Right lobe of liver (tissue), 6 donors: ENCODE data around the gene CDX1. TPM values are rescaled to one million over a fixed set of nuclear protein-coding genes. Genes with fewer than 3 reads are reported as not detected.

Source experiments
- ATAC-seq, 4 donors: fragments of 200-7000 bp; cut with Tn5 transposase; one replicate each; pipeline ENCODE4 v1.9.1; 2020; ENCODE audit warnings: mild to moderate bottlenecking in 4 of 4, moderate library complexity in 4 of 4
- DNase-seq, 3 donors: peaks; one replicate each; pipeline ENCODE4 v3.0.0-alpha.2; 2020
- H3K27ac ChIP-seq, 3 donors: fragments of 200-600 bp; one replicate each; pipeline ENCODE4 v1.8.0; 2022
- H3K27me3 ChIP-seq, 2 donors: fragments of 200-600 bp; one replicate each; pipeline ENCODE4 v1.8.0; 2022
- H3K36me3 ChIP-seq, 4 donors: fragments of 200-600 bp; sonication (generic) in 1 of 4; one replicate each; pipeline versions ENCODE4 v1.5.1 to v1.8.0; 2017 to 2022; ENCODE audit warnings: control low read depth in 1 of 4
- H3K4me1 ChIP-seq, 4 donors: fragments of 200-600 bp; sonication (generic) in 1 of 4; one replicate each; pipeline versions ENCODE4 v1.5.1 to v1.8.0; 2017 to 2022; ENCODE audit warnings: control low read depth in 1 of 4
- H3K4me3 ChIP-seq, 3 donors: fragments of 200-600 bp; one replicate each; pipeline ENCODE4 v1.8.0; 2022
- H3K9me3 ChIP-seq, 4 donors: fragments of 200-600 bp; sonication (generic) in 1 of 4; one replicate each; pipeline versions ENCODE4 v1.5.1 to v1.8.0; 2017 to 2022; ENCODE audit warnings: control low read depth in 1 of 4
- CTCF ChIP-seq, 4 donors: fragments of 200-600 bp in 3 of 4; fragments of 450-650 bp in 1 of 4; IDR thresholded peaks; one replicate each; pipeline versions ENCODE4 v1.5.1 to v1.8.0; 2016 to 2022; ENCODE audit warnings: antibody characterized with exemption in 4 of 4, mild to moderate bottlenecking in 2 of 4
- POLR2A ChIP-seq: fragments of 450-650 bp; IDR thresholded peaks from one replicate; pipeline ENCODE4 v1.6.1; 2017; ENCODE audit warnings: antibody characterized with exemption, mild to moderate bottlenecking
- WGBS: methylation state at CpG from one replicate; pipeline ENCODE4 v1.1.6; 2018; ENCODE audit warnings: low coverage, low lambda C conversion rate; ENCODE audit not compliant: insufficient coverage; ENCODE audit errors: missing lambda C conversion rate; 5-methylcytosine and 5-hydroxymethylcytosine counted together
- intact Hi-C, 2 donors: fragments of 100-400 bp; cut with DNase I; formaldehyde crosslinking; loops; one replicate each; pipeline versions ENCODE4 v1.11.2 to v1.14.1; 2022
- total RNA-seq, 6 experiments: library from RNA; depleted of rRNA in 2 of 6; stranded (reverse); fragments of >200 nt in 2 of 6; fragmentation: NEBNext Ultra II Directional in 3 of 6; extraction: Animal tissue kit (Norgen Biotek cat#: 25700) in 3 of 6; gene quantifications; one replicate each; pipeline versions ENCODE4 v1.1.0 to v1.2.4, GENCODE V29; 2016 to 2023
- donor health status: DM: no; HTN: yes; CAD: no.
- donor health status: DM: no; HTN: no; CAD: no.
- donor health status: DM: no; HTN: no; CAD: no.
- donor health status: DM: no; HTN: yes; CAD: no.
- donor health status: DM: no; HTN: yes; CAD: no.

The CDX1 gene
- total RNA-seq, 6 experiments from 2014 or later: not detected

DNA sequence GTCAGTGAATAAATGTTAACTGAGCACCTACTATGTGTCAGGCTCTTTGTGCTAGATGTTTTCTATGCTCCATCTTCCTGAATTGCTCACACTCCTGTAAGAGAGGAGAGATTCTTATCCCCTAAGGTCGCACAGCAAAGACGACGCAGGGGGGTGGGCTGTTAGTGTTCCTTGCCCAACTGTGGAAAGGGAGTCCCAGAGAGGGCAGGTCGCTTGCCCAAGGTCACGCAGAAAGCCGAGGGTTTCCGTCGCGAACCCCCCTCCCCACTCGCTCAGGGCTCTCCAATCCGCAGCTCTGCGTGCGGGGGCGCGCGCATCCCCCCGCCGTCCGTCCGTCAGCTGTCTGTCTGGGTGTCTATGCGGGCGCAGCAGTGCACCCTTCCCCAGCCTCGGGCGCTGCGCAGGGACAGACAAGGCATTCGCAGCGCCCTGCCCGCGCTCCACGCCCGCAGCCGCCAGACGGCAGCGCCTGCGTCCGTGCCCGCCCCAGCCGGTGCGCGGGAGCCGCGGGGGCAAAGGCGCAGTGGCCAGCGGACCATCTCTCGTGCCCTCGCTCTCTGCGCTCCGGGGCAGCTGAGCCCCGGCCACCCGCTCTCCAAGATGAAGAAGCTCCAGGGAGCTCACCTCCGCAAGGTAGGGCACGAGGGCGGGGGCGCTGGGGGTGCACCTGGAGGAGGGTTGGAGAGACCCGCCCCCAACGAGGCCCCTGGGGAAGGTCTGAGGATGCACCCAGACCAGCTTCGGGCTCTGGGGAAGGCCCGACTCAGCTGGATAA, 23.3 kb downstream of the CDX1 start, which contains the start of gene SLC6A7:
SLC6A7 (plus strand) TSS at position 335 of the 775 bp plus-strand sequence; CDS start at position 601, 266 bp downstream.
- intact Hi-C loops: no loop called here
- WGBS: 17% methylated on average over 13 of the region's 58 CpGs
- H3K4me3 ChIP-seq: no peak within 1 kb of the TSS

DNA sequence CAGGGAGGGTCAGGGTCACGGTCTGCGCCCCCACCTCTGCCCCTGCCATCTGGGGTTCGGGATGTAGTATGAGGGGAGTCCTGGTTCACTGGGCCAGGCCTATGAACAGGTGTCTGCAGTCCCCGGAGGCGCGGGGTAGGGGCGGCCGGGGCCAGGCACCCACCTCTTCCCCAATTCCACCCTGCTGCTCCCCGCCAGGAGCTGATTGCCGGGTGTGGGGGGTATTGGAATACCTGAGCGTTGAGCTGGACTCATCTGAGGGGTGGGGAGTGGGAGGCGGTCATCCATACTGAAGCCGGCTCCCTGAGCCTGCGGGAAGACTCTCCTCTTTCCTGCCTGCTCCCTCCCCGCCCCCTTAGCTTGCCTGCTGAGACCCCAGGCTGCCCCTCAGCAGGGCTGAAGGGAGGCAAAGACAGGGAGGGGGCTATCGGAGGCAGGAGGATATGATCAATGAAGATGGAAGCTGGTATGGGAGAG, 24.0 kb downstream of the CDX1 start:
- TF ChIP-seq CTCF (IDR thresholded peaks at IDR 0.05): no peak
- TF ChIP-seq POLR2A: no peak
- H3K27ac ChIP-seq: no peak overlapping the region
- no peaks in the 10 kb centered on the region for H3K36me3 ChIP-seq
- H3K27me3 ChIP-seq: no peaks in the 10 kb centered on the region
- 47% methylated on average over 5 of the region's 16 CpGs for WGBS
- H3K4me1 ChIP-seq: peaks cover 0 to 7% (median 4%) of the 10 kb centered on the region in 4 donors
- H3K9me3 ChIP-seq: no peaks in the 10 kb centered on the region
- intact Hi-C loops: no loop called here
- ATAC-seq (no peak), DNase-seq (no peak)
- H3K4me3 ChIP-seq: no peak overlapping the region

More for the DNA sequence above, 23.3 kb downstream of the CDX1 start, which contains the start of gene SLC6A7:
- no peaks in the 10 kb centered on the region for H3K9me3 ChIP-seq
- no peaks in the 10 kb centered on the region for H3K36me3 ChIP-seq
- H3K27me3 ChIP-seq: no peaks in the 10 kb centered on the region
- ATAC-seq: no peak
- no peak for TF ChIP-seq POLR2A
- no peak for TF ChIP-seq CTCF (IDR thresholded peaks at IDR 0.05)
- H3K27ac ChIP-seq: no peak within 1 kb of the TSS
- no peak for DNase-seq
- H3K4me1 ChIP-seq: peaks cover 0 to 13% (median 6%) of the 10 kb centered on the region in 4 donors

DNA sequence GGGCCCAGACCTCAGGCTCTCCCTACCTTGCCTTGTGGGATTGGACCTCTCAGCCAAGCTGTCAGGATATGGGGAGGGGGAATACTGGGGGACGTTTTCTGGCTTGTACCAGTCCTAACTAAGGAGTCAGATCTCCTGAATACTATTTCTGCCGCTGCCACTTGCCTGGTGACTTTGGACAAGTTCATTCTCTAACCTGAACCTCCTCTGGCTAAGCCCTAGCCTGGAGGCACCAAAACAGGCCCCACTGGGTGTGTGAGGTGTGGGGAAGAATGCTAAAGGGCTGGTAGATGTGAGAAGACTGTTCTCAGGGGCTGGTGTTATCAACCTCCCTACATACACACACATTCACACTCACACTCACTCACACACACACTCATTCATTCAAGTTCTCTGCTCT, 24.4 kb downstream of the CDX1 start:
- no peaks in the 10 kb centered on the region for H3K27me3 ChIP-seq
- no peak overlapping the region for H3K4me3 ChIP-seq
- H3K4me1 ChIP-seq: peaks cover 0 to 3% (median 1%) of the 10 kb centered on the region in 4 donors
- H3K9me3 ChIP-seq: no peaks in the 10 kb centered on the region
- intact Hi-C loops: no loop called here
- ATAC-seq (no peak), DNase-seq (no peak)
- H3K36me3 ChIP-seq: no peaks in the 10 kb centered on the region
- TF ChIP-seq POLR2A: no peak
- WGBS: no CpG with 5 or more reads among the region's 2 CpGs
- H3K27ac ChIP-seq: no peak overlapping the region

DNA sequence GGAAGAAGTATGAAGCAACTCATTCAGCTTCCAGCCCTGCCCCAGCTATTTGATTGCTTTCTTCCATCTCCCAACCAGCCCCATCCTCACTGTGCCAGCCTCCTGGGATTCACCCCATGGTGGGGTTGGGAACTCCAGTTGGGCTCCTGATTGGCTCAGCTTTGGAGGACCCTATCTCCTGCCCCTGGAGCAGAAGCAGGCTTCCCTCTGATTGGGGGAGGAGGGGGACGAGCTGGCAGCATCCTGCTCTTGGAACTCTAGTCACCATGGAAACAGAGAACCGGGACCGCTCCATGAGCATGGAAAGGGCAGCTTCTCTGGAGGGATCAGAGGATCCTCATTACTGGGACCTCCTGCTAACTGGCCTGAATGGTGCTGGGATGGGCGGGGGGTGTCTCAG, 25.9 kb downstream of the CDX1 start:
- WGBS: 83% methylated on average over 1 of the region's 4 CpGs
- TF ChIP-seq CTCF (IDR thresholded peaks at IDR 0.05): no peak
- TF ChIP-seq POLR2A: no peak
- Histone ChIP-seq H3K27ac (no peak overlapping the region), H3K36me3 (no peaks in the 10 kb centered on the region), H3K4me3 (no peak overlapping the region), H3K27me3 (no peaks in the 10 kb centered on the region), H3K9me3 (no peaks in the 10 kb centered on the region), H3K4me1 (no peaks in the 10 kb centered on the region)
- ATAC-seq (no peak), DNase-seq (no peak)
- intact Hi-C loops: no loop called here

DNA sequence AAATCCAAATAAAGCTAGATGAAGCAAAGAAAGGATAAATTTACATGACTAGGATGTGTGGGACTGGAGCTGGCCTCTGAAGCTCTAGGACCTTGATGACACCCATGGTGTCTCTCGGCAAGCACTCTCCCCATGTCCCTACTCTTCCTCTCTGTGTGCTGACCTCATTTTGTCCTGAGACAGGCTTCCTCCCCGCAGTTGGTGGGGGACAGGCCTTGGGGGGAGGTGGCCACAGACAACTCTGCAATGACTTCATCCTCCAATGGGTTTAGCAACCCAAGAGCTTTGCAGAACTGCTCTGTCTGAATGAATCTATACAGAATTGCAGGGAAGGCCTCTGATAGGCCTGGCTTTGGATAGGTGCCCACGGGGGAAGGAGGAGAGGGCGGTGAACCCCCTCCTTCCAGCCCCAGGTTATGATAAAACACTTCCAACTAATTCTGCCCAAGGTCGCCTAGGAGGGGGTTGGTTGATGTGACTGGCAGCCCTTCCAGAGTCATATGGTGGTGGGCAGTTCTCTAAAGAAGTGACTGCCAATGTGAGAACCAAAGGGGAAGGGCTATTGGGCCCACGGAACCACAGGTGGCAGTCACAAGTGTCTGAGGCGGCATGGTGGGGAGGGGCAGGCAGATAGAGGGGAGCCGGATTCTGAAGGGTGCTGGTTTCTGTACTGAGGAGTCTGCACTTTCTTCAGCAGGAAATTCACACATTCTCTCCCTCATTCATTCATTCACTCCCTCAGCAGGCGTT, 29.3 kb downstream of the CDX1 start:
- DNase-seq: no peak
- Histone ChIP-seq H3K27ac (no peak overlapping the region), H3K9me3 (no peaks in the 10 kb centered on the region), H3K4me3 (no peak overlapping the region), H3K36me3 (no peaks in the 10 kb centered on the region), H3K27me3 (no peaks in the 10 kb centered on the region), H3K4me1 (no peaks in the 10 kb centered on the region)
- TF ChIP-seq CTCF (IDR thresholded peaks at IDR 0.05) (no peak), POLR2A (no peak)
- ATAC-seq: no peak
- intact Hi-C loops: no loop called here
- WGBS: 71% methylated on average over 7 of the region's 9 CpGs
